Stomach (tissue), 4 donors: ENCODE measurements around the gene SAFB.

Experiments used
- CTCF ChIP-seq, 7 experiments: fragments of 450-650 bp in 4 of 7; fragments of 200-600 bp in 3 of 7; sonication (generic) in 3 of 7; IDR thresholded peaks; one replicate each; pipeline ENCODE4 v1.5.1; 2016 to 2019; ENCODE audit warnings: antibody characterized with exemption in 7 of 7, control low read depth in 2 of 7, mild to moderate bottlenecking in 1 of 7
- POLR2A ChIP-seq, 4 donors: fragments of 450-650 bp; IDR thresholded peaks; one replicate each; pipeline ENCODE4 v1.6.1; 2016; ENCODE audit warnings: antibody characterized with exemption in 4 of 4, control low read depth in 2 of 4, mild to moderate bottlenecking in 1 of 4, moderate library complexity in 1 of 4
- POLR2AphosphoS5 ChIP-seq, 3 donors: sonication (generic); formaldehyde crosslinking; IDR thresholded peaks; one replicate each; pipeline ENCODE4 v1.6.1; 2016; ENCODE audit warnings: antibody characterized with exemption in 3 of 3

GRCh38 chr19:5590151-5590864 is 32.6 kb upstream of the SAFB start:
- TF ChIP-seq POLR2AphosphoS5 (IDR thresholded peaks at IDR 0.05): no peak
- no peak for TF ChIP-seq POLR2A (IDR thresholded peaks at IDR 0.05)
- TF ChIP-seq CTCF (IDR thresholded peaks at IDR 0.05): no peak
